Right lobe of liver (tissue), 6 donors: ENCODE measurements around the gene GAS2L1. TPM values are rescaled to one million over a fixed set of nuclear protein-coding genes. Genes with fewer than 3 reads are reported as not detected.
A peak's percentile ranks its signal among the peaks of the same experiment; 100 is the strongest.

Source experiments
- ATAC-seq, 4 donors: fragments of 200-7000 bp; cut with Tn5 transposase; one replicate each; pipeline ENCODE4 v1.9.1; 2020; ENCODE audit warnings: mild to moderate bottlenecking in 4 of 4, moderate library complexity in 4 of 4
- DNase-seq, 3 donors: peaks; one replicate each; pipeline ENCODE4 v3.0.0-alpha.2; 2020
- H3K27ac ChIP-seq, 3 donors: fragments of 200-600 bp; one replicate each; pipeline ENCODE4 v1.8.0; 2022
- H3K27me3 ChIP-seq, 2 donors: fragments of 200-600 bp; one replicate each; pipeline ENCODE4 v1.8.0; 2022
- H3K36me3 ChIP-seq, 4 donors: fragments of 200-600 bp; sonication (generic) in 1 of 4; one replicate each; pipeline versions ENCODE4 v1.5.1 to v1.8.0; 2017 to 2022; ENCODE audit warnings: control low read depth in 1 of 4
- H3K4me1 ChIP-seq, 4 donors: fragments of 200-600 bp; sonication (generic) in 1 of 4; one replicate each; pipeline versions ENCODE4 v1.5.1 to v1.8.0; 2017 to 2022; ENCODE audit warnings: control low read depth in 1 of 4
- H3K4me3 ChIP-seq, 3 donors: fragments of 200-600 bp; one replicate each; pipeline ENCODE4 v1.8.0; 2022
- H3K9me3 ChIP-seq, 4 donors: fragments of 200-600 bp; sonication (generic) in 1 of 4; one replicate each; pipeline versions ENCODE4 v1.5.1 to v1.8.0; 2017 to 2022; ENCODE audit warnings: control low read depth in 1 of 4
- POLR2A ChIP-seq: fragments of 450-650 bp; IDR thresholded peaks from one replicate; pipeline ENCODE4 v1.6.1; 2017; ENCODE audit warnings: antibody characterized with exemption, mild to moderate bottlenecking
- WGBS: methylation state at CpG from one replicate; pipeline ENCODE4 v1.1.6; 2018; ENCODE audit warnings: low coverage, low lambda C conversion rate; ENCODE audit not compliant: insufficient coverage; ENCODE audit errors: missing lambda C conversion rate; 5-methylcytosine and 5-hydroxymethylcytosine counted together
- intact Hi-C, 2 donors: fragments of 100-400 bp; cut with DNase I; formaldehyde crosslinking; loops; one replicate each; pipeline versions ENCODE4 v1.11.2 to v1.14.1; 2022
- total RNA-seq, 6 experiments: library from RNA; depleted of rRNA in 2 of 6; stranded (reverse); fragments of >200 nt in 2 of 6; fragmentation: NEBNext Ultra II Directional in 3 of 6; extraction: Animal tissue kit (Norgen Biotek cat#: 25700) in 3 of 6; gene quantifications; one replicate each; pipeline versions ENCODE4 v1.1.0 to v1.2.4, GENCODE V29; 2016 to 2023
- TF ChIP-seq, protein P1 (sequence below), 4 donors: fragments of 200-600 bp in 3 of 4; fragments of 450-650 bp in 1 of 4; IDR thresholded peaks; one replicate each; pipeline versions ENCODE4 v1.5.1 to v1.8.0; 2016 to 2022; ENCODE audit warnings: antibody characterized with exemption in 4 of 4, mild to moderate bottlenecking in 2 of 4
- donor health status: DM: no; HTN: yes; CAD: no.
- donor health status: DM: no; HTN: no; CAD: no.
- donor health status: DM: no; HTN: no; CAD: no.
- donor health status: DM: no; HTN: yes; CAD: no.
- donor health status: DM: no; HTN: yes; CAD: no.

GAS2L1 gene
- total RNA-seq, 6 experiments from 2014 or later, result 8.9 to 15.8 (median 11.5) TPM

DNA sequence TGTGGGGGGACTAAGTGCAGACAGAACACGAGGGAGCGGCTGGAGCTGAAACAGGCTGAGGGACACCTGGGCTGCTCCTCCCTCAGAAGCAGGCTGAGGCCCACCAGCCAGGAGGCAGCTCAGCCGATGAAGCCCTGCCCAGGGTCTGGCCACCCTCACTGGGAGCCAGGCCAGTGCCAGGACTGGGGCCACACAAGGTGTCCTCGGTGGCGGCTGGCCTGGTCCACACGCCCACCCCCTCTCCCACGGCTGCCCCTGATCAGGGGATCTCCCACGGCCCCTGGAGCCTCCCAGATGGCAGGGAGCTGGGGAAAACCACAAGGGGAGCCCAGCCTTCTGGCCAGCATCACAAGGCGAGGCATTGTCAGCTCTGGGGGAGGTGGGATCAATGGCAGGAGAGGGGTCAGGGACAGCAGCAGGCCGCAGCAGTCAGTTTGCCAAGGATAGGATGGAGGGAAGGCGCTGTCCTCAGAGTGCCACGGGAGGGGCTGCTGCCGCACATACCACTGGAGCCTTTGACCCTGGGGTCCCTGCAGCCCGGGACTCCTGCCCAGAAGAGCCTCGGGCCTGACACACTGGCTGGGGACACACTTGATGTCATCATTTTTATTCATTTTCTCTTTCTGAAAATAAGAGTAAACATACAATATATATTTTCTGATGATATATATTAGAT lies 20.8 kb downstream of the GAS2L1 start:
- no peaks in the 10 kb centered on the region for H3K4me1 ChIP-seq
- TF ChIP-seq, protein P1, sequence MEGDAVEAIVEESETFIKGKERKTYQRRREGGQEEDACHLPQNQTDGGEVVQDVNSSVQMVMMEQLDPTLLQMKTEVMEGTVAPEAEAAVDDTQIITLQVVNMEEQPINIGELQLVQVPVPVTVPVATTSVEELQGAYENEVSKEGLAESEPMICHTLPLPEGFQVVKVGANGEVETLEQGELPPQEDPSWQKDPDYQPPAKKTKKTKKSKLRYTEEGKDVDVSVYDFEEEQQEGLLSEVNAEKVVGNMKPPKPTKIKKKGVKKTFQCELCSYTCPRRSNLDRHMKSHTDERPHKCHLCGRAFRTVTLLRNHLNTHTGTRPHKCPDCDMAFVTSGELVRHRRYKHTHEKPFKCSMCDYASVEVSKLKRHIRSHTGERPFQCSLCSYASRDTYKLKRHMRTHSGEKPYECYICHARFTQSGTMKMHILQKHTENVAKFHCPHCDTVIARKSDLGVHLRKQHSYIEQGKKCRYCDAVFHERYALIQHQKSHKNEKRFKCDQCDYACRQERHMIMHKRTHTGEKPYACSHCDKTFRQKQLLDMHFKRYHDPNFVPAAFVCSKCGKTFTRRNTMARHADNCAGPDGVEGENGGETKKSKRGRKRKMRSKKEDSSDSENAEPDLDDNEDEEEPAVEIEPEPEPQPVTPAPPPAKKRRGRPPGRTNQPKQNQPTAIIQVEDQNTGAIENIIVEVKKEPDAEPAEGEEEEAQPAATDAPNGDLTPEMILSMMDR (IDR thresholded peaks at IDR 0.05), result no peak
- TF ChIP-seq POLR2A, result no peak
- no peaks in the 10 kb centered on the region for H3K27me3 ChIP-seq
- ATAC-seq (peak in 2 of 4 donors; percentile 7 to 13), DNase-seq (no peak)
- H3K27ac ChIP-seq, result no peak overlapping the region
- intact Hi-C loops, result no loop called here
- no peaks in the 10 kb centered on the region for H3K9me3 ChIP-seq
- 96% methylated on average over 3 of the region's 15 CpGs for WGBS
- peaks cover 0 to 47% (median 8%) of the 10 kb centered on the region in 4 donors for H3K36me3 ChIP-seq
- H3K4me3 ChIP-seq, result no peak overlapping the region

DNA sequence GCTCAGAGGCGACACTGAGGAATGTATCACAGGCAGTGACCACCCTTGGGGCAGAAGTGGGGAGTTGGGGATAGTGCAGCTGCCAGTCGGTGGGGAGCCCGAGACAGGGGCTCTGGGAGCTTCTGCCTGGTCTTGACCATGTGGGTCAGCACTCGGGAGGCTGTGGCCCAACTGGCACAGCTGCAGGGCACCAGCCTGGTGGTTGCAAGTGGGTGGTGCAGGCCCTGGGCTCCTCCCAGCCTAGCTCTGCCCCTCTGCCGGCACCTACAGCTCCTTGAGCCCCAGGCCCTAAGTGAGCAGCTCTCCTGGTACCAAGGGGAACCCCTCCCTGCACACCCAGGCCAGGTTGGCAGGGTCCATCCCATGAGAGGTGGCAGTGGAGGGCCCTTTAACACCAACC lies 21.6 kb downstream of the GAS2L1 start:
- H3K27me3 ChIP-seq, result no peaks in the 10 kb centered on the region
- H3K36me3 ChIP-seq, result peaks cover 0 to 47% (median 8%) of the 10 kb centered on the region in 4 donors
- 80% methylated on average over 1 of the region's 5 CpGs for WGBS
- intact Hi-C loops, result no loop called here
- H3K9me3 ChIP-seq, result no peaks in the 10 kb centered on the region
- ATAC-seq (no peak), DNase-seq (no peak)
- no peak overlapping the region for H3K27ac ChIP-seq
- H3K4me3 ChIP-seq, result no peak overlapping the region
- no peaks in the 10 kb centered on the region for H3K4me1 ChIP-seq
- TF ChIP-seq, protein P1 (IDR thresholded peaks at IDR 0.05), result no peak
- TF ChIP-seq POLR2A, result no peak

DNA sequence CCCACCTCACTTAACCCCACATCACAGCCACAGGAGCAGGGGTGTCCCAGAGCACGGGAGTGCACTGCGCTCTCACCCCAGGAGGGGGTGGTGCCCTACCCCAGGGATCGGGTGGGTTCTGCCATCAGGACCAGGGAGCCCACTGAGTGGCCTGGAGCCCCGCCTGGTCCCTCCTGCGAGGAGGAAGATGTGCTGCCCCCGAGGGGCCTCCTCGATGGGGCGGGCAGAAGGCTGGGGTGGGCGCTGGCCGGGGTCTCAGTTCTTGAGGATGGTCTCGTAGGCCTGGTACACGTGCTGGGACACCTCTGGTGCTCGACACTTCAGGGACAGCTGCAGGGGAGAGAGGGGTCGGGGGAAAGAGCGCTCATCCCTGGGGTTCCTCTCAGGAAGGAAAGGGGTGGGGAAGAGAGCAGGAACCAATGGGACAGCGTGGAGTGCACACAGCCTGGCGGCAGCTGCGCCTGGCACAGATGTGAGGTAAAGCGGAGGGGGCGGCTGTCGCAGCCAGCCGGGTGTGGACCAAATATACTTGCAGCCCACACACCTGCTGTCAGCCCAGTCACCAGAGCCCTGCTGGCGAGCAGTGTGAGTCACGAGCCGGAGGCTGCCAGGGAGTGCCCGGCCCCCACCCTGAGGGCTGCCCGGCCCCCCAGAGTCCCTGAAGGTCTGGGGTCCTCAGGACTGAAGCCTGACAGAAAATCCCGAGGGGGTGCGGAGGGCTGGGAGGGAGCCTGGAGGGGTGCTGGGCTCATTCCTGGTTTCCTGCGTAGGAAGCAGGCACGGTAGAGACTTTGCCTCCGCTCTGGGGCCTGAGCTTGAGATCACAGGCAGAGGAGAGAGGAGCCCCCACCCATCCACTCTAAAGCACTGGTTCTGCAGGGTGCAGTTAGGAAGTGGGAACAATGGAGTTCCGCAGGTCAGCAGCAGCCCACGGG lies 22.4 kb downstream of the GAS2L1 start:
- Histone ChIP-seq H3K9me3 (no peaks in the 10 kb centered on the region), H3K4me3 (no peak overlapping the region), H3K27ac (no peak overlapping the region), H3K4me1 (no peaks in the 10 kb centered on the region), H3K36me3 (peaks cover 0 to 54% (median 8%) of the 10 kb centered on the region in 4 donors), H3K27me3 (no peaks in the 10 kb centered on the region)
- WGBS, result 92% methylated on average over 7 of the region's 34 CpGs
- ATAC-seq, result no peak
- intact Hi-C loops, result no loop called here
- TF ChIP-seq, protein P1 (IDR thresholded peaks at IDR 0.05), result no peak
- no peak for TF ChIP-seq POLR2A
- DNase-seq, result no peak

DNA sequence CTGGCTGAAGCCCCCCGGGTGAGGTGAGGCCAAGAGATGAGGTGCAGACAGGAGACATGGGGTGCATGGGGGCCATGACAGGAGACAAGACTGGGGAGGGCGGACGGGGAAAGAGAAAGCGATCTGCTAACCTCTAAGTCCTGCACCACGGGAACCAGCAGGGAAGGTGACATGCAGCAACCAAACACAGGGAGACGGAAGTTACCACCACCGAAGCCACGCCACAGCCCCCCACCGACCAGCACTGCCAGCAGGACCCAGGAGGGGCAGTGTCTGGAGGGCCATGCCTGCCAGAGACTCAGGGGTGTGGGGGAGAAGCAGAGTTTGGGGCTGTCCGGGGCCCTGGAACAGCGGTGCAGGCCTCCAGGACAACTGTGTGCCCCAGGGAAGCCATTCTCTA lies 23.1 kb downstream of the GAS2L1 start:
- Histone ChIP-seq H3K27ac (no peak overlapping the region), H3K4me3 (no peak overlapping the region), H3K27me3 (no peaks in the 10 kb centered on the region), H3K4me1 (peaks cover 0 to 5% (median 2%) of the 10 kb centered on the region in 4 donors), H3K36me3 (peaks cover 0 to 57% (median 8%) of the 10 kb centered on the region in 4 donors), H3K9me3 (no peaks in the 10 kb centered on the region)
- no peak for DNase-seq
- TF ChIP-seq, protein P1 (IDR thresholded peaks at IDR 0.05), result no peak
- no peak for TF ChIP-seq POLR2A
- WGBS, result 88% methylated on average over 1 of the region's 11 CpGs
- no peak for ATAC-seq
- intact Hi-C loops, result no loop called here
